HG03521 (cell line): ENCODE measurements around the gene SDF2L1.
"Not testable (repeated sequence)": the region's sequence is repeated elsewhere in the genome, so short reads cannot be mapped to it uniquely, and the experiment has no call there.

Experiments used
- ATAC-seq: cut with Tn5 transposase; IDR thresholded peaks from one replicate; pipeline ENCODE4 v1.9.1; 2021; ENCODE audit warnings: mild to moderate bottlenecking, moderate library complexity; ENCODE audit not compliant: unreplicated experiment

SDF2L1 gene

DNA sequence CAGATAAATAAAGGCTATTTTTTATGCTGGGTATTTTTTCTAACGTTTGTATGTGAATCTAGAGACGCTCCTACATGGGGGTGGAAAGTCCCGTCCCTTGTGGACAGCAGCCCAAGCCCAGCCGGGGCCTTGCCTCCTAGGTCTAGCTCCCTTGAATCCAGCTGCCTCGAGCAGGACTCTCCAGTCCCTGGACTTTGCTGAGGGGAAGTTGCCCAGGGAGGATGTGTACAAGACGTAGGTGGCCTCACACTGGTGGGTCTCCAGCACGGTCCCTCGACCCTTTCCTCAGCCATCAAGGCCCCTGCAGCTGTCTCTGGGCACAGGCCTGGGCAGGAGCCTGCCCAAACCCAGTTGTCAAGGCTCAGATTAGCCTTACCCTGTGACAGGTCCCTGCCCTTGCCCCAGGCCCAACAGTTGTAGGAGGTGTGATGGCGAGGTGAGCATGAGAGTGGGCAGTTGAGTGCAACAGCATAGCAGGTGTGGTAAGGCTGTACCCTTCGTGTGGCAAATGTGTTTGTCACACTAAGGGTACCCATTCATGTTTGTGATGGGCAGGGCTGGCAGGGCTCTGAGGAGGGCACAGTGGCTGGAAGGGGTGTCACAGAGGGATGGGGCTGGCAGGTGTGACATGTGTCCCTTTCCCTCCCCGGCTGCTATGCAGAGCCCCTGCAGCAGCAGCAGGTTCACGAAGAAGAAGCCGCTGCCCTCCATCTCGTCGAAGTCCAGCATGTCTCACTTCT lies 6.2 kb upstream of the SDF2L1 start:
- no peak for ATAC-seq

DNA sequence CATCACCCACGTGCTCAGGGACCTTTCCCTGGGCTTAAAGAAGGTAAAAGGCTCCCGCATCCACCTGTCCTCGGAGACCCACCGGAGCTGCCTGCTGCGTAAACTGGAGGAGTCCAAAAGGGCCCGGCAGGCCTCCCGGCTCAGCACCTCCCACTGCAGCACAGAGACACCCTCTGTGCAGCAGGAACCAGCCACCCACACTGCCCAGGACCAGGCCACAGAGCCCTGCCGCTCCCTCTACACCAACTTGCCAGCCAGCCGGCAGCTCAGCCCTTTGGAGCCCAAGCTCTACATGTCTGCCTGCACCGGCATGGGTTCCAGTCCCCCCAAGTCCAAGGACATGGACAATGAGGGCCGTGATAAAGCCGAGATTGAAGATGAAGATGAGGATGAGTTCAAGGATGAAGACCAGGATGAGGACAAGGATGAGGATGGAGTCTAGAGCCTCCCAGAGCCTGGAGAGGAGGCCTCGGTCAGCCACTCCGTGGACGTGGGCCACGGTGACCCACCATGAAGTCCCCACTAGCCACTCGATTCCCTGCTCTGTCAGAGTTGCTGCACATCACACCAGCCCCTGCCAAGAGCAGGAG lies 5.4 kb upstream of the SDF2L1 start:
- ATAC-seq, result no peak

GRCh38 chr22:21637450-21637849 lies 4.7 kb upstream of the SDF2L1 start:
- ATAC-seq, result not testable (repeated sequence)

DNA sequence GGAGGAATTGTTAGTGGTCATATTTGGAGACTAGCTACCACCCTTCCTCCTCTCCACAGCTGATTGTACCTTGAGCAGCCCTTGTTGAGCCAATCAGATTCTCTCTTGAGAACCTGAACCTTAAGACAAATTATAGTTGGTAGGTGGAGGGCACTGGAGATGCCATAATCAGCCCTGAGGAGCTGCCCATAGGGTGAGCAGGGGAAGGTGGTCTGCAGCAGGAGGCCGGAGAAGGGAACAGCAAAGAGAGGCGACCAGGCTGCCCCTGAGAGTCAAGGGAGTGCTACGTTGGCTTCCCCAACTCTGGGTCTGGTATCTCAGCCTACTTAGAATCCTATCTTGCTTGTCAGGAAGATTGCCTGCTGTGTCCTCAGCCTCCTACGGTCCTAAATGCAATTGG lies 2.7 kb upstream of the SDF2L1 start:
- no peak for ATAC-seq

DNA sequence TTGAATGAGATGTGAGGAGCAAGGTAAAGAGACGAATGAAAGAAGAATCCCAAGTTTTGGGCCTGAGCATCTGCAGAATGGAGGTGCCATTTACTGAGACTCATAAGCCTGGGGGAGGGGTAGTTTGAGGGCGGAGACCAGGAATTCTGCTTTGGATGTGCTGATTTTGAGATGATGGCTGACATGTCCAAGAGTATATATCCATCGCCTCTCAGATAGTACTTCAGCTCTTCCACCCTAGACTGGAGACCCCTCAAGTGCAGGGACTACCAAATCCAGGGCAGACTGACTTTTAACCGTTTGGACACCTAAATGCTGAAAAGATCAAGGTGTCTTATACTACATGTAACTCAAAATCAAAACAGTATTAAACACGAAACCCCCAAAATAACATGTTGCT lies 1.3 kb upstream of the SDF2L1 start:
- ATAC-seq, result no peak

- no peak for ATAC-seq
Measured at GRCh38 chr22:21641417-21641788, 699 bp upstream of the SDF2L1 start.

DNA sequence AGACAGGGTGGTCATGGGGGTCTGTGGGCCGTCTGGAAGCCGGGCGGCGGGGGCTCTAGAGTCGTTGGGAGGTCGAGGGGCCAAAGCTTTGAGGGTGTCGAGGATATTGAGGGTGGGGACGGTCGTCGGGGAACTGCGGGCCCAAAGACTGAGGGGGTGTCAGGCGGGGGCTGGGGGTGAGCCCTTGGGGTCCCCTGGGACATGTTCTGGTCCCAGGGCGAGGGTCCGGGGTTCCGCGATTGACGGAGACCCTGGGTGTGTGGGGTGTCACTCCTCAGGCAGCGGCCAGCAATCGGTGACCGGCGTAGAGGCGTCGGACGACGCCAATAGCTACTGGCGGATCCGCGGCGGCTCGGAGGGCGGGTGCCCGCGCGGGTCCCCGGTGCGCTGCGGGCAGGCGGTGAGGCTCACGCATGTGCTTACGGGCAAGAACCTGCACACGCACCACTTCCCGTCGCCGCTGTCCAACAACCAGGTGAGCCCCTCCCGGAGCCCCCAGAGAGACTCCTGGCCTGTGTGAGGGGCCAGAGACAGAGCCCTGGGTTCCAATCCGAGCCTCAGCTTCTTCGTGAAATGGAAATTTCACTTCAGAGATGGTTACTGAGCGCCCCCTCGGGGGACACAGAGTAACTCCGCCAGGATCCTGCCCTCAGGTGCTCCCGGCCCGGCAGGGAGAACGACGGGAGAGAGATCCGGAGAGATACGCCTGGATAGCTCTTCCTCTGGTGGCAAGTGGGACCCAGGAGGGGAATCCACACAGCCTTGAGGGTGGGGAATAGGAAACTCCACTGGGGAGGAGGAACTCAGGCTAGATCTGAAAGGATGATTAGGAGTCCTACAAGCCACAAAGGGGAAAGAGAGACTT lies 714 bp downstream of the SDF2L1 start:
- no peak for ATAC-seq

GRCh38 chr22:21643533-21644357 lies 1.6 kb downstream of the SDF2L1 start:
- no peak for ATAC-seq

DNA sequence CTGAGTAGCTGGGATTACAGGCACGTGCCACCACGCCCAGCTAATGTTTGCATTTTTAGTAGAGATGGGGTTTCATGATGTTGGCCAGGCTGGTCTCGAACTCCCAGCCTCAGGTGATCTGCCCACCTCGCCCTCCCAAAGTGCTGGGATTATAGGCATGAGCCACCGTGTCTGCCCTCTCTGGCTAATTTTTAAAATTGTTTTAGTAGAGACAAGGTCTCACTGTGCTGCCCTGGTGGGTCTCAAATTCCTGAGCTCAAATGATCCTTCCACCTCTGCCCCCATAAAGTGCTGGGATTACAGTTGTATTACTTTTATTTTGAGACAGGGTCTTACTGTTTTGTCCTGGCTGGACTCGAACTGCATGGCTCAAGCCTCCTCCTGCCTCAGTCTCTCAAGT lies 3.4 kb downstream of the SDF2L1 start:
- ATAC-seq, result not testable (repeated sequence)

GRCh38 chr22:21646608-21647590 lies 4.8 kb downstream of the SDF2L1 start:
- ATAC-seq, result no peak

- no peak for ATAC-seq
Measured at GRCh38 chr22:21650280-21650679, 8.2 kb downstream of the SDF2L1 start.

- no peak for ATAC-seq
Measured at GRCh38 chr22:21650823-21651520, 8.9 kb downstream of the SDF2L1 start.

GRCh38 chr22:21651521-21652009 lies 9.5 kb downstream of the SDF2L1 start:
- peak; percentile 2 for ATAC-seq

DNA sequence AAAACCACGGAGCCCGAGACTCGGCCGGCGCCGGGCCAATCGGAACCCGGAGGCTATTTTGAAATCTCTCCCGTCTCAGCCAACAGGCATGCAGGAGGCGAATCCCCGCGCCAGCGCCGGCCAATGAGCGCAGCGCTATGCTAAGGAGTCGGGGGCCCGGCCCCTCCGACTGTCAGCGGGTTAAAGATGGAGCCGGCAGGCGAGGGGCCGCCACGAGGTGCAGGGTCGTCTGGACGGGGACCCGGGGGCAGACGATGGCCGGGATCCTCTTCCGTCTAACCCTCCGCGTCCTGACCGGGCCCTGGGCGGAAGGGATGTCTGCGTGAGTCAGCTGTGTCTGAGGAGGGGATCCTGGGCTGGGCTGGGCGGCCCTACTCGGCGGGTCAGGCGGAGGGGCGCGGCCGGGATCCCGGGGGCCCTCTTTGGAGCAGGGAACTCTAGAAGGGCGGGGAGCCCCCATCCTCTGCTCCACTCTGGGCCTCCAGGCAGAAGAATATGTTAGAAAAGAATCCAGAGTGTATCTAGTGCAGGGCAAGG lies 10.0 kb downstream of the SDF2L1 start:
- peak; percentile 80 for ATAC-seq

GRCh38 chr22:21652547-21653545 lies 10.7 kb downstream of the SDF2L1 start:
- ATAC-seq, result no peak

DNA sequence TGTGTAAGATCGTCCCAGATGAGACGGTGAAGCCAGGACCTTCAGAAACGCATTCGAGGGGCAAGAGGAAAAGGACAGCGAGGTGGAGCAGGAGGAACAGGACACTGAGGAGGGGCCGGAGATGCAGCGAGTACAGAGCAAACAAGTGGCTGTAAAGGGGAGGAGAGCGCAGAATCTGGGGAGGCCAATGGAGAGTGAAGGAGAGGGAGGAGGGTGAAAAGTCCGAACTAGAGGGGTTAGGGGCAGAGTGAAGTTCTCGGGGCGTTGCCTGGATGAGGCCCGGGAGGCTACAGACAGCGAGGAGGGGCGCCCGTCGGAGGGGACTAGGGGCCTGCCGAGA lies 14.9 kb downstream of the SDF2L1 start:
- no peak for ATAC-seq

- peak; percentile 70 for ATAC-seq
Measured at GRCh38 chr22:21657360-21658032, 15.4 kb downstream of the SDF2L1 start.
